HG03060 (cell line): Measurements from ENCODE around the gene UPF1.
"Not testable (repeated sequence)": the region's sequence is repeated elsewhere in the genome, so short reads cannot be mapped to it uniquely, and the experiment has no call there.

ENCODE experiments used
- ATAC-seq: cut with Tn5 transposase; IDR thresholded peaks from one replicate; pipeline ENCODE4 v1.9.1; 2021; ENCODE audit warnings: low read depth, moderate number of reproducible peaks; ENCODE audit not compliant: unreplicated experiment

UPF1 gene

GRCh38 chr19:18895038-18895823 is 63.5 kb downstream of the UPF1 start:
- ATAC-seq, result no peak

GRCh38 chr19:18895824-18896341 is 64.1 kb downstream of the UPF1 start, which contains the start of gene CERS1:
Gene CERS1 (minus strand): TSS chr19:18896158. CDS start chr19:18896072, 86 bp downstream.
- ATAC-seq, result no peak

- no peak for ATAC-seq
These were observed 64.7 kb downstream of the UPF1 start for GRCh38 chr19:18896421-18896841.

- ATAC-seq, result no peak
These were observed 65.6 kb downstream of the UPF1 start for GRCh38 chr19:18897094-18898029.

- ATAC-seq, result no peak
These were observed 66.4 kb downstream of the UPF1 start for GRCh38 chr19:18898081-18898606.

GRCh38 chr19:18898607-18899408 is 67.0 kb downstream of the UPF1 start:
- no peak for ATAC-seq

- ATAC-seq, result no peak
These were observed 68.1 kb downstream of the UPF1 start for GRCh38 chr19:18899624-18900560.

GRCh38 chr19:18900700-18901481 is 69.1 kb downstream of the UPF1 start:
- ATAC-seq, result no peak

GRCh38 chr19:18901491-18901890 is 69.7 kb downstream of the UPF1 start:
- ATAC-seq, result no peak

- not testable (repeated sequence) for ATAC-seq
These were observed 70.8 kb downstream of the UPF1 start for GRCh38 chr19:18902519-18902918.

- ATAC-seq, result no peak
These were observed 71.6 kb downstream of the UPF1 start for GRCh38 chr19:18903156-18904037.

GRCh38 chr19:18904334-18905057 is 72.7 kb downstream of the UPF1 start:
- no peak for ATAC-seq

- ATAC-seq, result no peak
These were observed 73.3 kb downstream of the UPF1 start for GRCh38 chr19:18905058-18905456.

- no peak for ATAC-seq
These were observed 73.9 kb downstream of the UPF1 start for GRCh38 chr19:18905513-18906236.

- ATAC-seq, result no peak
These were observed 75.1 kb downstream of the UPF1 start for GRCh38 chr19:18906605-18907519.
